CD4-positive, alpha-beta T cell treated with Interleukin-4 for 1 hour (primary cell): ENCODE results near the gene LAMTOR4.
"Not testable (repeated sequence)": the region's sequence is repeated elsewhere in the genome, so short reads cannot be mapped to it uniquely, and the experiment has no call there.

Source experiments
- DNase-seq, 2 donors: peaks; one replicate each; pipeline ENCODE4 v3.0.0-alpha.2; 2020 to 2022

LAMTOR4 gene

DNA sequence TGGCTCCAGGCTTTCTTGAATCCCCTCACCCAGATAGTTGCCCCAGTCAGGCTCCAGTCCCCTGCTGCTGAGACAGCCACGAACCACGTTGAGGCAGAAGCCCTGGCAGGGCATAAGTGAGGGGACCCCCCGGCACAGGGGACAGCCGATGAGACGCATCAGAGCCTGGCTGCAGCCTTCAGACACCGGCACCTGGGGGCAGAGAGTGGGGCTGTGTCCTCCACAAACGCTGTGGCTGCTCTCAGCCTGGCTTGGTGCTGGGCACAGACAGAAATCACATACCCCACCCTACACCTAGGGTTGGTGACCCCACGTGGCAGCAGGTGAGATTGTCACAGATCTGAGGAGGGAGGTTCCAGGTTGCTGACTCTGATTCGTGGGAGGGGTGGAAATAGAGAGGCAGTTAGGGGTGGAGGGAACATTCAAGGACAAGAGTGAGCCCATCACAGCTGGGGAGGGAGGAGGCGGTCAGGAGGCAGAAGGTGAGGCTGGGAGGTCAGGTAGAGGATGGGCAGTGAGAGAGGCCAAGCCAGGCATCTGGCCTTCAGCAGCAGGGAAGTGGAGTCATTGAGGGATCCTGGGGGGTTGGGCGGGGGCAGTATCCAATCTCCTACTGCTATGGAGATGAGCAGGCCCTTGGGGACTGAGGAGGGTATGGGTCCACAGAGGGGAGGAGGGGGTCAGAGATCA is 25.2 kb downstream of the LAMTOR4 start:
- no peak for DNase-seq

DNA sequence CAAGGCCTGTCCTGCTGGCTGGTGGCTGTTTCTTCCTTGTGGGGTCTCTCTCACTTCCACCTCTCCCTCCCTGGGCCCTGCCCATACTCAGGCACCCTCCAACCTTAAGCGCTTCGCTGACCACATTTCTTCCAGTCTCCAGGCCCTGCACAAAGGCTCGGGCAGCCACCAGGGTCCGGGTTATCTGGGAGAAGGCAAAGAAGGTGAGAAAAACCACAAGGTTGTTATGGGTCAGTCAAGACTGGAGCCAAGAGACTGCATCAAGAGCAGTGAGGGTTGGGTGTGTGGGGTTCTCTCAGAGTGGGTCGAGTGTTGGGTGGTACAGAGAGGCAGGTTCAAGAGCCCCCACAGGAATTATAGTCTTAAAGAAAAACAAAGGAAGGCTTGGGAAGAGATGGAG is 25.9 kb downstream of the LAMTOR4 start:
- DNase-seq, result no peak

DNA sequence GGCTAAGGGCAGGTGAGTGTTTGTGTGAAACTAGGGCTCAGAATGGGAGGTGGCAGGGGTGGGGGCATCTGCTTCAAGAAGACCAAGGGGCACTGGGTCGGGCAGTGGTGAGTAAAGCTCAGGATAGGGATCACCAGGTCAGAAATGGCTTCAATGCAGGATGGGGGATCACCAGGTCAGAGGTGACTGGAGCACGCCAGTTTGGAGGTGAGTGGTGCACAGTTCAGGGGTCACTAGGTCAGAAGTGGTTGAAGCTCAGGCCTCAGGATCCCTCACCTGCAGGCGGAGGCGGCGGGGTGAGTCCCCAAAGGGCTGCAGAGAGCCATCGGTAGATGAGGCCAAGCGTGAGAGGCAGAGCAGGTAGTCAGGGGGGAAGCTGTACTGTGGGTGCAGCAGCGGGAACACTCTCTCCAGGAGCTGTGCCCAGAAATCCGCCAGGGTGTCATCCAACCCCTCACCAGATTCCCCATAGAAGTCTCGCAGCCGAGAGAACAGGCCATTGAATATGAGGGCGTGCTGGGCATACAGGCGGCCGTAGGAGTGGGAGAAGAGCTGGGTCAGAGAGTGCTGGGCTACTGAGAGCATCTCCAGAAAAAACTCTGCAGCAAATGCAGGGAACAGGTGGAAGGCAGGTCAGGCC is 26.7 kb downstream of the LAMTOR4 start:
- no peak for DNase-seq

DNA sequence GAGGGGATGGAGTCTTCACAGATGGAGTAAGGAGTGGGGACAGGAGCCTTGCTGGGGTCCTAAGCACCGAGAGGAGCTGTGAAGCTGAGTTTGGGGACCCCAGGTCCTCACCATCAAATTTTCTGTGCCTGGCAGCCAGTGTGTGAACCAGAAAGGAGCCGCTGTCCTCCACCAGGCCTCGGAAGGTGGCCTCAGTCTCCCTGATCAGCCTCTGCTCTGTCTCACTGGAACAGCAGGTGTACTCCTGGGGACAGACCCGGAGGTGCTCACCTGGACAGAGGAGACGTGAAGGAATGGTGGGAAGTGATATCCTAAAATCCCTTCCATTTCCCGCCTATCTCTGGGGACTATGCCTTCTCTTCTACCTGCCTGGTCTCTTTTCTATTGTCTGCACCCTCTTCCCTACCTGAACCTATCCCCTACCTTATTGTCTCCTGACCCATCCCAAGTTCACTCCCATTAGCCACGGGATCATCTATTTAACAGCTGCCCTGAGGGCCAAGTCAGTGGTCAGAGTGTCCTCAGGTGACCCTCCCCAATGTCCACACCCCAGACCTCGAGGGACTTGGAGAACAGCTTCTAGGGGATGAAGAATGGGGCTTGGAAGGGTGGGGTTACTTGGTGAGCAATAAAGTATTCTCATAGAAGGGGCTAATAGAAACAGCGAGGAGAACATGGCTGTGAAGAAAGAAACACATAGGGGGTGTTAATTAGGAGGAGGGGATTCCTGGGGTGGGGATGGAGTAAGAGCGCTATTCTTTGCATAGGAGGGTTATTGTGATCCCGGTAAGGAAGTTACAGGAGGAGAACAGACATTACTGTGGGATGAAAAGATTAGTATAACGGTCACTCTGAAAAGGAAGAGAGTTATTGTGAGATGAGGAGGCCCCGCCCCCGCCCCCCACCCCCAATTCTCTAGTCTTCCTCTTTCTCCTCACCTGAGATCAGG is 27.7 kb downstream of the LAMTOR4 start:
- DNase-seq, result no peak

DNA sequence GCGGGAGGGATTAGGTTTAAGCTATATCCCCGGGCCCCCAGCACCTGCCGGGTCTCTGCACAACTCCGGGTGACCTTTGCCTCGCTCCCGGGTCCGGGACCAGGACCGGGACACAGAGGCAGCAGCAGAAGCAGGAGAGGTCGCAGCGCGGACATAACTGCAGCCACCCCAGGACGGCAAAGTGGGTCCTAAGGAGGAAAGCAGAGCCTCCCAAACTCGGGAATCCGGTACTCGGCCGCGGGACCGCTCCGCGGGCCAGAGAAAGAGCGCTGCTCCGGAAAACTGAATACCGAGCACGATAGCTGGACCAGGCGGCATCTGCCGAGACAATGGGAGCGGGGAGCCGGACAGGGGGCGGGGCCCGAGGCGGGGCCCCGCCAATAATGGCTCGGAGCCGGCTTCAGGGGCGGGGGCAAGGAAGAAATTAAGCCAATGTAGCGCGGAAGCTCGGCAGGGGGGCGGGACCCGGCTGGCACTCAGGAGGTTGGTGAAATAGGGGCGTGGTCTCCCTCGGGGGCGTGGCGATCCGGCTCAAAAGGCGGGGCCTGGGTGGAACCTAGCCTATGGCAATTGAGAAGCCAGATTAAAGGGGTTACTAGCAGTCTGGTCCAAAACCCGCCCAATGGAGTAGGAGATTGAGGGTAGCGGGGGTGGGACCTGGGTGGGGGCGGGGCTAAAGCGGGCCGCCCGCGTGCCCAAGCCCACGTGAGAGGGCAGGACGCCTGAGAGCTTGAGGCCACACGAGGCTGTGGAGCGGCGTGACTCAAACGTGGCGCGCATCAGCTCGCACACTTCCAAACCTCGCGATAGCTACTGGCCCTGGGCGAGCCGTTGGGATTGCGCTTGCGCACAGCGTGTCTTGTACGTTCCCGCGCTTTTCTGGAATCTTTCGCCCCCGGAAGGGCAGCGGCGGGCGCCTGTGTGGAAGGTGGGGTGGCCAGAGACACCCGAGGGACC is 28.6 kb downstream of the LAMTOR4 start, which contains the start of the genes GPC2 and STAG3:
Gene GPC2 (minus strand): TSS at position 337 of the 957 bp plus-strand sequence. CDS start 182 bp downstream, at position 155.
Gene STAG3 (plus strand): TSS at position 874 of the 957 bp plus-strand sequence. CDS start 2,639 bp downstream, outside the sequence.
- DNase-seq, result peak; percentile 99

DNA sequence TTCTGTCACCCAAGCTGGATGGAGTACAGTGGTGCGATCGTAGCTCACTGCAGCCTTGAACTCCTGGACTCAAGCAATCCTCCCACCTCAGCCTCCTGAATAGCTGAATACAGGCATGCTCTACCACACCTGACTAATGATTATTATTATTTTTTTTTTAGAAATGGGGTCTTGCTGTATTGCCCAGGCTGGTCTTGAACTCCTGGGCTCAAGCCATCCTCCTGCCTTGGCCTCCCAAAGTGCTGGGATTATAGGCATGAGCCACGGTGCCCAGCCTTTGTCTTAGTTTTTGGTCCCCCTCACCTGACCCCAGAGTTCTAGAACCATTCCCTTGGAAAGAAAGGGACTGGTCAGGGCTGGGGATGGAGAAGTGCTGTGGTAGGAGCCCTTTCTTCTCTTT is 31.4 kb downstream of the LAMTOR4 start:
- DNase-seq, result not testable (repeated sequence)

DNA sequence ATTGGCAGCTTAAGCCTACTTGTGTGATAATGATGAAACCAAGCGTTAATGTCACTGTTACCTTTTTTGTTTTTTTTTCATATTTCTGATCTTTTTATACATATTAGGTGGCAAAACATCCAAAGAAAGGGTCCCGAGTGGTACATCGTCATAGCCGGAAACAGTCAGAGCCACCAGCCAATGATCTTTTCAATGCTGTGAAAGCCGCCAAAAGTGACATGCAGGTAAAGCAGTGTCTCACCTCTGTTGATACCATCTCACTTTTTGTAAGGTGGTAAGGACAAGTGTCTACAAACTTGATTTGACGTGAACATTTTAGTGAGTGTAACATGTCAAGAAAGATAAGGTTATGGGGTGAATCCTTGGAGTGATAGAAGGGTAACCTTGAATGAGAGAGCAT is 33.9 kb downstream of the LAMTOR4 start:
- DNase-seq, result peak; percentile 40 to 45

DNA sequence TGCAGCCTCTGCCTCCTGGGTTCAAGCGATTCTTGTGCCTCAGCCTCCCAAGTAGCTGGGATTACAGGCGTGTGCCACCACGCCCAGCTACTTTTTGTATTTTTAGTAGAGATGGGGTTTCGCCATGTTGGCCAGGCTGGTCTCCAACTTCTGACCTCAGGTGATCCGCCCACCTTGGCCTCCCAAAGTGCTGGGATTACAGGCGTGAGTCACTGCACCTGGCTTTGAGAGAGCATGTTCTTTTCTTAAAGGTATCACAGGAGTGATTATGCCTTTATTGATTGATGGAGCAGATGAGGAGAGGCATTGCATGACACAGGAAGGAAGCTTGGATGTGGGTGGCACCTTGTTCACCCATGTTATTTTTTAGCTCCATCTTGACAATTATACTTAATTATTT is 34.4 kb downstream of the LAMTOR4 start:
- not testable (repeated sequence) for DNase-seq

DNA sequence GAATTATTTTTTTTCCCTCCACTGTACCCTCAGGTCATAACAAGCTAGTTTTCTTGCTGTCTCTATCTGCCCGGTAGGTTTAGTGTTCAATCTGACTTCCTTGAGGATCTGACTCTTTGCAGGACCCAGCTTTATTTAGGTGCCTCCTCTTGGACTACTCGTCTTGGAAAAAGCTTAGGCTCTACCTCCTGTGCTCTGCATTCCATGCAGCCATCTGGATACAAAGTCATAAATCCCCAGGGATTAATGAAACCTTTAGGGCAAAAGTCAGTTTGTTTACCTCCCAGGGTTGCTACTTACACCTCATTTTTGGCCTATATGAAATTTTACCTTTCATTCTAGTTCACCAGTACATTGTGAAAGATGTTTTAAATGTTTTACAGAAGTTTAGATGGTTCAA is 37.0 kb downstream of the LAMTOR4 start:
- DNase-seq, result no peak

DNA sequence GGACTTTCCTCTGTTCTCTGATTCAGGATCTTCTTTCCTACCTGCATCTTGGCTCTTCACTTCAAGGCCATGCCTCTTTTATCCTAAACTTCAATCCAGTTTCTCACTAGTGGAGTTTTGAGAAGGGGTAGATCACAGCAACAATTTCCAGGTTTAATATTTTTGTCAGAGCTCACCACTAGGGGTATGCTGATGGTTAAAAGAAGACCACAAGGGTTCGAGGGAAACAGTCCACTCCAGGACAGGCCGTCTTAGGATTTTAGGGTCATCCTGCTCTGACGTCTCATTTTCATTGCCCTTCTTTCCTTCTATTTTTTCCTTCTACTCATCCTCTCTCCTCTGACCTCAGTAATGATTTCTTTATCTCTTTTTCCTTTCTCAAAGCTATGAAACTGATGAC is 40.3 kb downstream of the LAMTOR4 start:
- DNase-seq, result no peak

DNA sequence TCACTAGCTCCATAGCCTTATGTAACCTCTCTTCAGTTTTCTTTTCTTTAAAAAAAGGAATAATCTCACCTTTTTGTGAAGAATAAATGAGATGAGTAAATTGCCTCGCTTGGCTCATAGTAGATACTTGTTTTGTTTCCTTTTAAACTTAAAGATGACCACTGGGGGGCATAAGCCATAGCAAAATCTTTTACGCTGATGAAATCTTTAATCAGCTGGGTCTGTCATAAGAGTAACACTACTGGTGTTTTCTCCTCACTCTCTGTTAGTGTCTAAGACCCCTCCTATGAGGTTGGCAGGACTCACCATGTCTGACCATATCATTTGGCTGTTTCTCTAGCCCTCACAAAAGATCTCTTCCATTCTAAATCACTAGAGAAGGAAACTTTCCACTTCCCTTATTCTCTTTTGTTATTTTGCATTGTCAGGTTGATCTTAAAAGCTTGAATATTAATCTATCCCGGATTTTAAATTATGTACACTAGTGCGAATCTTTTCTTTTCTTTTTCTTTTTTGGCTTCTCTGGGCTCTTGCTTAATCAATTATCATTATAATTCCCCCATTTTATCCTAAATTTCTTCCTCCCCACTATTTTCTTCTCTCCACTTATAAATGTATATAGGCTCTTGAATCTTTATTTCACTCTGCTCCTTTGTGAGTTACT is 41.5 kb downstream of the LAMTOR4 start:
- peak in 1 of 2 donors; percentile 74 for DNase-seq

DNA sequence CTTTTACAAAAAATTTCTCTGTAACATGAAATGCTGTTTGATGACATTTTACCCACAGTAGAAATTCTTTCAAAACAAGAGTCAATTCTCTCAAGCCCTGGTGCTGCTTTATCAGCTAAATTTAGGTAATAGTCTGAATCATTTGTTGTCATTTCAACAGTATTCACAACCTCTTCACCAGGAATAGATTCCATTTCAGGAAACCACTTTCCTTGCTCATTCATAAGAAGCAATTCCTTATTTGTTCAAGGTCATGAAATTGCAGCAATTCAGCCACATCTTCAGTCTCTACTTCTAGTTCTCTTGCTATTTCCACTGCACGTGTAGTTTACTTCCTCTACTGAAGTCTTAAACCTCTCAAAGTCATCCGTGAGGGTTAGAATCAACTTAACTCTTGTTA is 43.1 kb downstream of the LAMTOR4 start:
- no peak for DNase-seq

DNA sequence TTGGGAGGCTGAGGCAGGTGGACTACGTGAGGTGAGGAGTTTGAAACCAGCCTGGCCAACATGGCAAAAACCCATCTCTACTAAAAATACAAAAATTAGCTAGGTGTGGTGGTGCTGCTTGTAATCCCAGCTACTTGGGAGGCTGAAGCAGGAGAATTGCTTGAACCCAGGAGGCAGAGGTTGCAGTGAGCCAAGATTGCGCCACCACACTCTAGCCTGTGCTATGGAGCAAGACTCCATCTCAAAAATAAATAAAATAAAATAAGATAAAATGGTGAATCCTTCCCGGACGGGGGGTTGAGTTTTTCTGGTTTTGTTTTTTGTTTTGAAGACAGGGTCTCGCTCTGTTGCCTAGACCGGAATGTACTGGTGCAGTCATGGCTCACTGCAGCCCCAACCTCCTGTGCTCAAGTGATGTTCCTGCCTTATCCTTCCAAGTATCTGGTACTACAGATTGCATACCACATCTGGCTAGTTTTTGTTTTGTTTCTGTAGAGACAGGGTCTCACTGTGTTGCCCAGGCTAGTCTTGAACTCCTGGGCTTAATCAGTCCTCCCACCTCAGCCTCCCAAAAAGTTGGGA is 43.7 kb downstream of the LAMTOR4 start:
- DNase-seq, result peak in 1 of 2 donors; percentile 31

DNA sequence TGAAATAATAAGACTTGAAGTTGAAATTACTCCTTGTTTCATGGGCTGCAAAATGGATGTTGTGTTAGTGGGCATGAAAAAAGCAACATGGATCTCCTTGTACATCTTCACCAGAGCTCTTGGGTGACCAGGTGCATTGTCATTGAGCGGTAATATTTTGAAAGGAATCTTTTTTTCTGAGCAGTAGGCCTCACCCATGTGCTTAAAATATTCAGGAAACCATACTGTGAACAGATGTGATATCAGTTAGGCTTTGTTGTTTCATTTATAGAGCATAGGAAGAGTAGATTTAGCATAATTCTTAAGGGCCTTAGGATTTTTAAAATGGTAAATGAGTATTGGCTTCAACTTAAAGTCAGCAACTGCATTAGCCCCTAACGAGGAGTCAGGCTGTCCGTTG is 44.3 kb downstream of the LAMTOR4 start:
- no peak for DNase-seq

DNA sequence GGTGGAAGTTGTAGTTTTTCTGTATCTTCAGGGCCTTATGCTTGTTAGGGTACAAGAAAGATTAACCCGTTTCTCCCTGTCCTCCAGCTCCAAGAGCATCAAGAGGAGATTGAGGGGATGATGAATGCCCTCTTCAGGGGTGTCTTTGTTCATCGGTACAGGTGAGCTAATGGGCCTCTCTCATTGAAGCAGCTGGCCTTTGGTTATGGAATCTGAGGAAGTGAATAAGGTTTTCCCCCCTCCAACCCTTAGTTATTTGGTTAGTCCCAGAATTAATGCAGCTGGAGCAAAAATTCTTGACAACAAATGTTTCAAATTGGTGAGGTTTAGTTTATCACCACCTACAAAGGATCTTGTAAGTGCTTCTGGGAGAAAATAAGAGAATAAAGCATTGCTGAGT is 46.5 kb downstream of the LAMTOR4 start:
- DNase-seq, result no peak

DNA sequence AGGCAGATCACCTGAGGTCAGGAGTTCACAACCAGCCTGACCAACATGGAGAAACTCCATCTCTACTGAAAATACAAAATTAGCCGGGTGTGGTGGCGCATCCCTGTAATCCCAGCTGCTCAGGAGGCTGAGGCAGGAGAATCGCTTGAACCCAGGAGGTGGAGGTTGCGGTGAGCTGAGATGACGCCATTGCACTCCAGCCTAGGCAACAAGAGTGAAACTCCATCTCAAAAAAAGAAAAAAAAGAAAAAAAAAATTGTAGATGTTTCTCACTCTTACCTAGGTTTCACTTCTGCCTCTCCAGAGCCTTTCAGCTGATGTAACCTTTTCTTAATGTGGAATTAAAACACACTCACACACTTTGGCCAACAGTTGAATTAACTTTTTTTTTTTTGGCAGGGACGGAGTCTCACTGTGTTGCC is 47.2 kb downstream of the LAMTOR4 start:
- not testable (repeated sequence) for DNase-seq

DNA sequence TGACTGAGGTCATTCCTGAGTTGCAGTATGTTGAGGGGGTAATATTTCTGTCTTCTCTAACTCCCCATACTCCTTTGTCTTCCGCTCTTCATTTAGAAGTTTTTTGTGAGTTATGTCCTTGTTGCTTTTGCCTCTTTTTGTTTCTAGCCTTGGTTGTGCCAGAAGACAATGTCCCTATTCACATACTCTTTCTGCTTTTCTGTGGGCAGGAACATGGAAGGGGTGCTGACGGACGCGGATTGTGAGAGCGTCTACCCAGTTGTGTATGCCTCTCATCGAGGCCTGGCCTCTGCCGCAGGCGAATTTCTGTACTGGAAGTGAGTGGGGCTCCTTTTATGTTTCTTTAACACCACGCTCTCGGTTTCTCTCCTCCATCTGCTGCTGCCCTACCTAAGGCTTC is 49.5 kb downstream of the LAMTOR4 start:
- no peak for DNase-seq

DNA sequence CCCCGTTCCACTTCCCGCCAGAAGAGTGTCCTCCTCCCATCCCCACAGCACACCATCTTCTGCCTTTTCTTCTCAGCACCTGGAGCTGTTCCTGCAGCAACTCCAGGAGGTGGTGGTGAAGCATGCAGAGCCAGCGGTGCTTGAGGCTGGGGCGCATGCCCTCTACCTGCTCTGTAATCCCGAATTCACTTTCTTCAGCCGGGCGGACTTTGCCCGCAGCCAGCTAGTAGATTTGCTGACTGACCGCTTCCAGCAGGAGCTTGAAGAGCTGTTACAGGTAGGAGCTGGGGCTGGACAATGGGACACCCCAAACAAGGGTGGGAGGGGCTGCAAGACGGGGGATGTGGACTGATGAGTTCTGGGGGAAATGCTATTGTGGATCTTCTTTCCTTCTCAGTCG is 52.0 kb downstream of the LAMTOR4 start:
- no peak for DNase-seq
